HG02852 (cell line): ENCODE results near the gene SAXO1.
"Not testable (repeated sequence)": the region's sequence is repeated elsewhere in the genome, so short reads cannot be mapped to it uniquely, and the experiment has no call there.

Experiments
- ATAC-seq: cut with Tn5 transposase; IDR thresholded peaks from one replicate; pipeline ENCODE4 v1.9.1; 2021; ENCODE audit warnings: mild to moderate bottlenecking, moderate library complexity; ENCODE audit not compliant: unreplicated experiment

Gene SAXO1

DNA sequence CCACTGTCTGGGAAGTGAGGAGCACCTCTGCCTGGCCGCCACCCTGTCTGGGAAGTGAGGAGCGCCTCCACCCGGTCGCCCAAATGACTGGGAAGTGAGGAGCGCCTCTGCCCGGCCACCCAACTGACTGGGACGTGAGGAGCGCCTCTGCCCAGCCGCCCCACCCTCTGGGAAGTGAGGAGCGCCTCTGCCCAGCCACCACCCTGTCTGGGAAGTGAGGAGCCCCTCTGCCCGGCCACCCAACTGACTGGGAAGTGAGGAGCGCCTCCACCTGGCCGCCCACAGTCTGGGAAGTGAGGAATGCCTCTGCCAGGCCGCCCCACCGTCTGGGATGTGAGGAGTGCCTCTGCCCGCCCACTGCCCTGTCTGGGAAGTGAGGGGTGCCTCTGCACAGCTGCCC lies 32.9 kb downstream of the SAXO1 start:
- ATAC-seq: no peak

DNA sequence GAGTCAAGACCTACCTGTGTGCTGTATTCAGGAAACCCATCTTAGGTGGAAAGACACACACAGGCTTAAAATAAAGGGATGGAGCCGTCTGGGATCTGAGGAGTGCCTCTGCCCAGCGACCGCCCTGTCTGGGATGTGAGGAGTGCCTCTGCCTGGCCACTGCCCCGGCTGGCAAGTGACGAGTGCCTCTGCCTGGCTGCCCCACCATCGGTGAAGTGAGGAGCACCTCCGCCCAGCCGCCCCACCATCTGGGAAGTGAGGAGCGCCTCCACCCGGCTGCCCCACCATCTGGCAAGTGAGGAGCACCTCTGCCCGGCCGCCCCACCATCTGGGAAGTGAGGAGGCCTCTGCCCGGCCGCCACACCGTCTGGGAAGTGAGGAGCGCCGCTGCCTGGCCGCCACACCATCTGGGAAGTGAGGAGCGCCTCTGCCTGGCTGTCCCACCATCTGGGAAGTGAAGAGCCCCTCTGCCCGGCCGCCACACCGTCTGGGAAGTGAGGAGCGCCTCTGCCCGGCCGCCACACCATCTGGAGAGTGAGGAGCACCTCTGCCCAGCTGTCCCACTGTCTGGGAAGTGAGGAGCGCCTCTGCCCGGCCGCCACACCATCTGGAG lies 33.7 kb downstream of the SAXO1 start:
- ATAC-seq: no peak

DNA sequence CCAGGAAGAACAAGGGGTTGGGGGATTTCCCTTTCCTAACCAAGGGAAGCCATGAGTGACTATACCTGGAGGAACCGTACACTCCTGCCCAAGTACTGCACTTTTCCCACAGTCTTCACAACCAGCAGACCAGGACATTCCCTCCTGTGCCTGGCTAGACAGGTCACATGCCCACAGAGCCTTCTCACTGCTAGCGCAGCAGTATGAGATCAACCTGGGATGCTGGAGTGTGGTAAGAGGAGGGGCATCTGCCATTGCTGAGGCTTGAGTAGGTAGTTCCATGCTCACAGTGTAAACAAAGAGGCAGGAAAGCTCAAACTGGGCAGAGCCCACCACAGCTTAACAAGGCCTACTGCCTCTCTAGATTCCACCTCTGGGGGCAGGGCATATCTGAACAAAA lies 35.9 kb downstream of the SAXO1 start:
- no peak for ATAC-seq

DNA sequence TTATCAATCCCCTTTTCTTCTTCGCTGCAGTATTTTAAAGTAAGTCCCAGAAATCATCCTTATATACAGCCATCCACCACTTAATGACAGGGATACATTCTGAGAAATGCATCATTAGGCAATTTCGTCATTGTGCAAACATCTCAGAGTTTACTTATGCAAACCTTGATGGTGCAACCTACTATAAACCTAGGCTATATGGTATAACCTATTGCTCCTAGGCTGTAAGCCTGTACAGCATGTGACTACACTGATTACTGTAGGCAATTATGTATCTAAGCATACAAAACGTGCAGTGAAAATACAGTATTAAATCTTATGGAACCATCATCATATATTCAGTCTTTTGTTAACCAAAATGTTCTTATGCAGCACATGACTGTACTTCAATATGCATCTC lies 36.8 kb downstream of the SAXO1 start:
- no peak for ATAC-seq

DNA sequence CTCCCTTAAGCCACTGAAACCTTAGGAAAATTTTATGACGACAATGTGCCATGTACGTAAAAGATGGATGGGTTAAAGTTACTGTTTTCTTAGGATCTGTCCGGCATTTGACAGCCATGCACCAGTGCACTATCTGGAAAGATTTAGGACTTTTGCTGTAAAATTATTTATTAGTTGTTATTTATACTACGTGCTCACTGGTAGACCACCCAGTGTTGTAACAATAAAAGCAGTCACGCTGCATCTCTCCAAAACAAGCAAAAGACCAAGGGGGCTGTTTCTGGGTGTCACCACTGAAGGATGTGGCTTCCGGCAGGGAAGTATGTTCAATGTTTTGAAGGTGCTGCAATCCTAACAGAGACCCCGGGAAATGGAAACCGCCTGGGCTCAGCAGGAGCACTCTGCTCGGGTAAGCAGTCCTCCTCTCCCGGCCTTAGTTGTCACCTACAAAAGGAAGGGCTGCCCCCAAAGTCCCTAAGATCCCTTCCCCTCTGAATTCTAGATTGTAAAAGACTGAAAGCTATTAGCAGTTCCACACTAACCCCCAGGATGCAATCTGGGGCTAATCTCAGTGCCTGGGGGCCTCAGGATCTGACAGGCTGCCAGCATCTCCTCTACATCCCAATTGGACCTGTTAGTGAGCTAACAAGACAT lies 38.6 kb downstream of the SAXO1 start:
- ATAC-seq: no peak

DNA sequence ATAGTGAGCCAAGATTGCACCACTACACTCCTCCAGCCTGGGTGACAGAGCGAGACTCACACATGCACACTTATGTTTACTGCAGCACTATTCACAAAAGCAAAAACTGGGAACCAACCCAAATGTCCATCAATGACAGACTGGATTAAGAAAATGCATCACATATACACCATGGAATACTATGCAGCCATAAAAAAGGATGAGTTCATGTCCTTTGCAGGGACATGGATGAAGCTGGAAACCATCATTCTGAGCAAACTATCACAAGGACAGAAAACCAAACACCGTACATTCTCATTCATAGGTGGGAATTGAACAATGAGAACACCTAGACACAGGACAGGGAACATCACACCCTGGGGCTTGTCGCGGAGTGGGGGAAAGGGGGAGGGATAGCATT lies 41.8 kb downstream of the SAXO1 start:
- ATAC-seq: not testable (repeated sequence)

DNA sequence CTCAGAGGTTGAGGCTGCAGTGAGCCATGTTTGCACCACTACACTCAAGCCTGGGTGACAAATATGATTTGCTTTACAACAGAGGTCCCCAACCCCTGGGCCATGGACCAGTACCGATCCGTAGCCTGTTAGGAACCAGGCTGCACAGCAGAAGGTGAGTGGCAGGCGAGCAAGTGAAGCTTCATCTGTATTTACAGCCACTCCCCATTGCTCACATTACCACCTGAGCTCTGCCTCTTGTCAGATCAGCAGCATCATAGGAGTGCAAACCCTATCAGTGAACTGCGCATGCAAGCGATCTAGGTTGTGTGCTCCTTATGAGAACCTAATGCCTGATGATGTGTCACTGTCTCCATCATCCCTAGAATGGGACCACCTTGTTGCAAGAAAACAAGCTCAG lies 42.5 kb downstream of the SAXO1 start:
- ATAC-seq: no peak

DNA sequence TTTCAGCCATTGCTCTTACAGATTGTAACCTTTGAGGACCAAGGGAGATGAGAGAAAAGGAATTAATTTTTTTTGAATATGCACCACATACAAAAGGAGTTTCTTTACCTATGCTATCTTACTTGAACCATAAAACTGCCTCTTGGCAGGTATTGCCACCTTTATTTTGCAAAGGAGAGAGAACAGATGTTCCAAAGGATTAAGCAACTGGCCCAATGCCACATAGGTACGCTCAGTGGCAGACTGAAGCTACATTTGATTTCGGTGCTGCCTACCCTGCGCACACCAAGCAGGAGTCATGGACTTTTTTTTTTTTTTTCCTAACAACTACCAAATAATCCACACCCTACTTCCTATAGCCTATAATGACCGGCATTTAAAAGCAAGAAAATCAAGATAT lies 43.1 kb downstream of the SAXO1 start:
- no peak for ATAC-seq

DNA sequence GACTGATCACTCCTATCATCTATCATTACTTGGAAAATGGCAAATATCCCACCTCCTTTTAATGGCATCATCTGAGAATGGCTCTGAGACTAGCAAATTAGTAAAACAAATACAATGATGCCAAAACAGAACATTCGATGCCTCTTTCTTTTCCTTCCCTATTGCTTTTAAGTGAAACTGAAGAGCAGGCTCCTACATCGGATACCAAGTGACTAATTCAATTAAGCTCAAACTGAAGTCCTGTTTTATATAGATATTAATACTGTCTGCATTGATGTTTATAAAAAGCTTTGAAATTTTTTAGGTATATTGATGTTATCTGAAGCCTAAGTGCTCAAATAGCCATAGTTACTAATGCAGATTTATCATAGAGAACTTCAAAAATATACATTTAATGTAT lies 43.9 kb downstream of the SAXO1 start:
- no peak for ATAC-seq

DNA sequence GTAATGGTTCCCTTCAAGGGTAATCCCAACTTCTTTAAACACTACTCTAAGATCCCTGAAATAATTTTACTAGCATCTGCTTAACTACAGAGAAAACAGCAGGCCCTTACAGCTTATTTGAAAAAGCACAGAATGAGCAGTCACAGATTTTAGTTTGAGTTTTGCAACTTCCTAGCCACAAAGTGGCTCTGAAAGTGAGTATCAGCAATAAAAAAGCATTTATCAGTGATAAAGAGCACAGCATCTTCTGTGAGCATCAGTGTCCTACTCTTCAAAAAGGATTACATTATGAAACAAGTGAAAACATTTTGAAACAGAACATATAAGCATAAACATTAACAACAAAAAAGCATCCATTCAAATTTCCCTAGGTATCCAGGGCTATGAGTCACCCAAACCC lies 45.0 kb downstream of the SAXO1 start:
- ATAC-seq: no peak

DNA sequence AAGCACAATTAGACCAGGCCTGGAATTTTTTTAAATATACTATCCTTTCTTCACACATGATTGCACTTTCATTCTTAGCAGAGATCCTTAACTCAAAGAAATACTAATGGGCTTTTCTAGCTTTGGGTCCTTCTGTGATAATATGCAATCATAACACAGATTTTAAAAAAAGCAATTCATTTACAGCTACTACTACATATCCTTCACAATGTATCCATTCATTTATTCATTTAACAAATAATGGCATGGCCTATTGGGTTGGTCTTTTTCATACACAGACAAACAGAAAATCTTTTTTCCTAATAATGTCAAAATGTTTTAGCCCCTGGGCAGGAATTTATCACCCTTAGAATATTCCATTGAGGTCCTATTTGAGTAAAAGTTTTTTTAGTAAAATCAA lies 47.0 kb downstream of the SAXO1 start:
- no peak for ATAC-seq

DNA sequence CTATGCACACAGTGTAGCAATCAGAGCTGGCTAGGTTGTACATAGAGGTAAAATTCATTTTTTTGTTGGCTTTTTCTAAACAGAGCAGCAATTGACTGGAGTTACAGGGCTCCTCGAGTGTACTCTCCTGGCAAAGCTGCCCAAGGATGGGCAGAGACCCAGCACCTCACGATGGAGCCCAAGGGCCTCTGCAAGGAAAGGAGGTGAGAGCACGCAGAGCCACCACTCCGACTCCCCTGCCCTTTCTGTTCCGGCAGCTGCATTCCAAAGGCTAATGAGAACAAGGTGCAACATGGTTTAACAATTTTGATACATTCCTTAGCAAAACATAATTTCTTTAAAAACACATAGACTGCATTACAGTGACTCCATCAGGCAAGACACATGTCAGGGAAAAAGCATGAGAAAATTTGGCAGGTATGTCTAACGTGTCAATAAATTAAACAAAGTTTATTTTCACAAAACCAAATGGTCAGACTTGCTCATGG lies 47.5 kb downstream of the SAXO1 start:
- ATAC-seq: no peak

DNA sequence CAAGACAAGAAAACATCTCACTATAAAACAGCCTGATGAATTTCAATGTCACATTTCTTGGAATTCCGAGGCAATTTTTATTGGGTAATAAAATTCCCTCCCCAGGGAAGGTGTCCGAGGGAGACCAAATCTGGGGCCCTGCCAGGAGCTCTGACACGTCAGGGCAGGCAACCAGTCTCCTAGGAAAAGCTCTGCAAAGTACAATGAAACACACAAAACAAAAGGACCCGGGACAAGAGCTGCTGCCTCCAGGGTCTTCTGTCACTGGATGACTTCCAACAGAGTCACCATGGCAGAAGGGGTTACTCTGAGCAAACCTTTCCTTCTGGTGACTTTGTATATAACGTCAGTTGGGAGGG lies 50.8 kb downstream of the SAXO1 start:
- ATAC-seq: no peak

DNA sequence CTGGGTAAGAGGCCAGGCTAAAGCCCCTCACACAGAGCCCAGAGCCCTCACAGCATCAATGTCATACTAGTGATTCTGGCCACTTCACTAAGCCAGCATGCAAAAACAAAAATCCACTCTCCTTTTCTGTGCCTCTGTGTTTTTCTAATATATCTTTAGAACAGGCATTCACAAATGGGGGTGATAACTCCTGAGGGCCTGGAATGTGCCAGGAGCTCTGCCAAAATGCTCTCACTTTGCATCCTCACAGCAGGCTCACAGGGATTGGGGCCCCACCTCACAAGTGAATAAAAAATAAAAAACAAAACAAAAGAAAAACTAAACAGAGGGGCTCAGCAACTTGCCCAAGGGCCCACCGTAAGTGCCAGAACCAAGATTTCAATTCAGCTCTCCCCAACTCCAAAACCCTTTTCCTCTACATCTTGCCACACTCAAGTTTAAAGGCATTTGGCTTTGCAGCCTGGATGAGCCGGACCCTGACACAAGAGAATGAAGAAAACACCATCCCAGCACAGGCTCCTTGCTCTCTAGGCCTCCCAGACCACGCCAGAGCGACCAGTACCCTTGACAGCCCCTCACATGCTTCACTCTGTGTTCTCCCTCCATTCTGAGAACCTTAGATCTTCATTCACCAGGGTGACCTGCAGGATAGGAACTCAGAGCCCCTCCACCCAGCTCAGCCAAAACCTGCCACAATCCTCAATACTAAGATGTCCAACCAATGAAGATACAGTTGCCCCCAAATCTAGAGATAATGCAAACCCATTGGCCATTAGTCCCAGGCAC lies 51.3 kb downstream of the SAXO1 start:
- no peak for ATAC-seq

DNA sequence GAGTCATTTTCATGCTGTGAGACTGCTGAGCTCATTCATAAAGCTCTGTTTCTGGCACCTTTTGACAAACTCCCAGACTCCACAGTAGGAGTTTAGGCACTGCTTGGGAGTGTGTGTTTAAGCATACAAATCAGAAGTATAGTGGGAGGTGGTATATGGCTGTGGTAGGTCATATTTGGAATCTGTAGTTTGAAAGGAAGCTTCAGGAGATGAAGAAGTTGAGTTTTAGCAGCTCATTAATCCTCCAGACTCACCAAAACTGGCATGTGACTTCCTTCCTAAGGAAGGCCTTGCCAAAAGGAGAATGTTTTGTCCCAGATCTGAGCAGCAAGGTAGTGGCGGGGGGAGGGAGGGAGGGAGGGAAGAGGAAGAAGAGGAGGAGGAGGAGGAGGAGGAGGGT lies 52.8 kb downstream of the SAXO1 start:
- no peak for ATAC-seq

DNA sequence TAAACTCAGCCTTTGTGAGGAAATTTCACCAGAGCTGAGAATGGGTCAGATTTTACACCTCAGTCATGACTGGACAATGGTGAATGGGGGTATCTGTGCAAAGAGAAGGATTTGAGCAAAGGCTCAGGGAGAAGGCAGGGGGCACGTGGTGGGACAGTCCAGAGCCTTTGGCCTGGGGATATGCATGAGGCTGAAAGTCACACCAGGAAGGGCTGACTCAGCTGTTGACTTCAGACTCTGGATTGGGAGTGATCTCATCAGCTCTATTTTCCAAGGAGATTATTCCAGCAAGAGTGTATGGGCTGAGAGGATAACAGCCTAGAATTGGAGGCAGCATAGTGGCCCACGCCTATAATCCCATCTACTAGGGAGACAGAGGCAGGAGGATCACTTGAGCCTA lies 53.6 kb downstream of the SAXO1 start:
- no peak for ATAC-seq

DNA sequence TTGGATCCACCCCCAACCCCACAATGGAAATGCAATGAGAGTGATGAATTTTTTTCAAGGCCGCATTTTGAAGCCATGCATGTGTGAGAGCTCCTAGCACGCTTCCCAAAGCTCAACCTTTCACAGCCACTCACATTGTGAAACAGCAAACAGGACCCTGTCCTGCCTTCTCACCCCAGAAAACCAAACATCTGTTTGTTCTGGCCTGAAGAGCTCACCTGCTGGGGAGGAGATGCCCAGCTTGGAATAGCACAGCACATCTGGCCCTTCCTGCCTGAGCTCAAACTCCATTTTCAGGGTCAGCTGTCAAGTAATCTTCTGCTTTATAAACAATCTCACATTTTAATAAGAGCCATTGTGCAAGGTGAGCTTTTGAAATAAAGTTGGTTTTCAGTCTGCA lies 54.8 kb downstream of the SAXO1 start:
- no peak for ATAC-seq

DNA sequence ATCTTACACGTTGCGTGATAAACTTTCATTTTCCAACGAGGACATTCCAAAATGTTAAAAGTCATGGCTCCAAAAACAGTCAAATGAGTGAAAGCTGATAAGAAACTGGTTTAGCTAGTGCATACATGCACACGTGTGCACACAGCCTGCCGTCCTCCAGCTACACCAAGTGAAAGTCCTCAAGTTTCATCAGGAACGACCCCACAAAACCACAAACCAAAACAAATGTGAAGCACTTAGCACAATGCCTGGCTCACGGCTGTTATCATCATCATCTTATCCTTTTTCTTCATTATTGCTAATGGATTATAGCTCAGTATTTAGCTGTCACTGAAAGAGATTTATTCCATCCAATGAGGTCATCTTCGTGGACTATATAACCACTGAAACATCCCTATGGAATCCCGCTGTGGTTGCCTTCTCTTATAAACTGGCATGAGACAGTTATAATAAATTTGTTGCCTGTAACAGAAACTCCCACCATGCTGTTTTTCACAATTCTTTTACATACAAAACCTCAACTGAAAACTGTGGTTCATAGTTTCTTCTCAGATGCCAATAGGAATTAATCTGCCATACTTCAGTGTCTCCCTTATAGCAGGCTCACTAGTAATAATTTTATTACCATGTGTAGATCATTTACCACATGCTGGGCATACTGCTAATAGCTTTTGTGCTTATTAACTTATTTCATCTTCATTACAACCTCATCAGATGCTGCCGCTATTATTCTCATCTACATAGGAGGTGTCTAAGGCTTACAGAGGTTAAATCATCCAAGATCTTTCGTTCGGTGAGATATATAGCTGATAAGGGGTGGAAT lies 56.1 kb downstream of the SAXO1 start:
- ATAC-seq: no peak

DNA sequence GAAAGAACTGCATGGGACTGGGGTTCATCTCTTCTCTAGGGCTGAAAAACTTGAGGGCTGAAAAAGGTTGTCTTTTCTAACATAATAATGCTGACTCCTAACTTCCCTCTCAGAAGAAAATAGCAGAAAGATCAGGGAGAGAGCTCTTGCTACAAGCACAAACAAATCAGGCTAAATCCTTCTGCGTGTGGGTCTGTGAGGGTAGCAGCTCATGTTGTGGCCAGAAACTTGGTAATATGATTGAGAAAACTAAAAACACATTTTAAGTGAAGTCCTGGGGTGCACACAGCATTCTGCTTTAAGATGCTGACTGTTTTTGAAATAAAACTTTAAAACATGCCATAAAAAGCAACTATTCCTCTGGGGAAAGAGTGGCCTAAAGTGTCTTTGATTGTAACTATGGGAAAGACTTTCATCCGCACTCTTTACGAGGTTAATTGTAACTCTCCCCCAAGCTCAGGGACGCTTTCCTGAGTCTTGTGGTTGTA lies 56.7 kb downstream of the SAXO1 start:
- ATAC-seq: no peak

DNA sequence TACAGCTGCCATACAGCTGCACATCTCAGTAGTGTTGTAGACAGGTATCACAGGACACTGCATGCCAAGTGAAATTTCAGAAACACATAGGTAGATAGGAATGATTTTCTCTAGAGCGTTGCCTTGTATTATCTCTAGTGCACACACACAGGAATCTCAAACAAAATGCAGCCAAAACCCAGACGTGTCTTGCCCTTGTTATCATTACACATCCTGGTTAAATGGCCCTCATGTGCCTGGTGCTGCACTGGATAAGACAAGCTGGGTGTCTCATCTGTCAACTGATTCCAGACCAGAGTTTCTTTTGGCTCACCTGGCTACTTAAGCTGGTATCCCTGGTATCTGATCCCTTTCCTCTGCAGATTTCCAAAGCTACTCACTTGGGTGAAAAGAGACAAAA lies 59.7 kb downstream of the SAXO1 start:
- no peak for ATAC-seq

DNA sequence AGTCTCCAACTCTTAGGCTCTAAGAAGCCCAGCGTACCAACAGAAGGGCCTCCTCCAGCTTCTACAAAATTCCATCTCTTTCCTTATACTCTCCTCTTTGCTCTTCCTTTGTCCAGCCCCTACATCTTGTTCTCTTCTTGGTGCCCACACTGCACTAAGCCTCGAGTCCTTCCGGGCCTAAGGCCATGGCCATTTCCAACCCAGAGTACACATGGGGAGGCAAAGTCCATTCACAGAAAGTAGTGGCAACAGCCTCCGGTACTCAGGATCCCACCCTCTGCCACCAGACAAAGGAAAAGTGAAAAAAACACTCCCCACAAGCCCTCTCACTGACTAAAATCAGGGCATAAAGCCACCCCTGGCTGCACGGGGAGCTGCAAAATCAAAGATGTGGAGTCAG lies 60.3 kb downstream of the SAXO1 start:
- no peak for ATAC-seq
